GM23338 (cell line): ENCODE data around the gene PSMB10.
"Not testable (repeated sequence)": the region's sequence is repeated elsewhere in the genome, so short reads cannot be mapped to it uniquely, and the experiment has no call there.

Source experiments
- CREB1 ChIP-seq: fragments of 250-450 bp; sonication (Bioruptor Pico); IDR thresholded peaks from 2 replicates; pipeline ENCODE4 v1.5.0; 2020; ENCODE audit warnings: low read depth, mild to moderate bottlenecking, moderate library complexity
- CTCF ChIP-seq, 2 experiments: fragments of 200-600 bp in 1 of 2; sonication (generic) in 1 of 2; conservative IDR thresholded peaks; 2 replicates each; pipeline versions ENCODE4 v1.5.1 to v1.6.1; 2016 to 2017; ENCODE audit warnings: antibody characterized with exemption in 2 of 2, low read depth in 2 of 2, mild to moderate bottlenecking in 2 of 2, moderate library complexity in 1 of 2
- EZH2 ChIP-seq: fragments of 200-600 bp; sonication (generic); IDR thresholded peaks from one replicate; pipeline ENCODE4 v1.8.0; 2017; ENCODE audit warnings: antibody characterized with exemption, mild to moderate bottlenecking, low read depth; ENCODE audit not compliant: unreplicated experiment
- EZH2phosphoT487 ChIP-seq: fragments of 200-600 bp; sonication (generic); IDR thresholded peaks from one replicate; pipeline ENCODE4 v1.8.1; 2018; ENCODE audit warnings: antibody characterized with exemption; ENCODE audit not compliant: unreplicated experiment
- JUNB ChIP-seq: IDR thresholded peaks from one replicate; pipeline ENCODE4 v1.6.1; 2016; ENCODE audit warnings: antibody characterized with exemption; ENCODE audit not compliant: unreplicated experiment
- NANOG ChIP-seq: IDR thresholded peaks from 2 replicates; pipeline ENCODE4 v1.6.1; 2016; ENCODE audit warnings: antibody characterized with exemption, borderline replicate concordance
- POLR2AphosphoS5 ChIP-seq: IDR thresholded peaks from 2 replicates; pipeline ENCODE4 v1.6.1; 2016; ENCODE audit warnings: antibody characterized with exemption, low read depth
- REST ChIP-seq: IDR thresholded peaks from one replicate; pipeline ENCODE4 v1.6.1; 2018; ENCODE audit warnings: antibody characterized with exemption; ENCODE audit not compliant: unreplicated experiment
- STAT1 ChIP-seq: IDR thresholded peaks from one replicate; pipeline ENCODE4 v1.6.1; 2016; ENCODE audit warnings: antibody characterized with exemption; ENCODE audit not compliant: unreplicated experiment

DNA sequence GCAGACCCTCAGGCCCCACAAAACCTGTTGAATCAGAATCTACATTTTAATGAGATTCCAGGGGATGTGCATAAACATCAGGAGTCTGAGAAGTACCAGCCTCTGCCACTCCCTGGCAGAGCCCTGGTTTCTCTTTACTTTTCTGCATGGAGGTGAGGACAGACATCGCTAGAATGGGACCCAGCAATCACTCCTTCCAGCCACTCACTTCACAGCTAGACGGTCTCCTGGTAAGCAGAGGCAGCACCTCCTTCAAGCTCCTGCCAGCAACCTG, 21.2 kb downstream of the PSMB10 start:
- TF ChIP-seq CTCF (conservative IDR thresholded peaks at IDR 0.05; ENCODE audit: low read depth in 2 of 2); POLR2AphosphoS5; EZH2; STAT1; JUNB; REST; NANOG; EZH2phosphoT487; CREB1: not testable (repeated sequence)
